Measurements from ENCODE around the gene TRPV4. TPM values are rescaled to one million over a fixed set of nuclear protein-coding genes. Genes with fewer than 3 reads are reported as not detected.

Gene TRPV4
- total RNA-seq, 1 experiment from 2014 or later, result 2.9 TPM

DNA sequence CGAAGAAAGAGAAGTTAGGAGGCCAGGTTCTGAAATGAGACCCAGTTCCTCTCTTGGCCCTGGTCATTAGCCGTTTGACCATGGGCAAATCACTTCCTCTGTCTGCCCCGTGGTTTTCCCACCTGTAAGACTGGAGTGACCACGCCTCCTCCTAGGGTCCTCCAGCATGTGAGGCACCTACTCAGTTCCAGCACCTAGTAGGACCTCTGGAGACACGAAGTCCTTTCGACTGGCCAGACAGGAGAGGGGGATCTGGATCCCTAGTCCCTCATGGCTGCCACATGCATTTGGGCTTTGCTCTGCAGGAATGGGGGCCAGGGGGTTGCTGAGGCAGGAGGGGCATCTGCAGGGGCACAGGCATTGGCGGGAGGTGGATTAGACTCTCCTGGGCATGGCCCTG is 16.3 kb downstream of the TRPV4 start (continued):
- TF ChIP-seq, protein P1, sequence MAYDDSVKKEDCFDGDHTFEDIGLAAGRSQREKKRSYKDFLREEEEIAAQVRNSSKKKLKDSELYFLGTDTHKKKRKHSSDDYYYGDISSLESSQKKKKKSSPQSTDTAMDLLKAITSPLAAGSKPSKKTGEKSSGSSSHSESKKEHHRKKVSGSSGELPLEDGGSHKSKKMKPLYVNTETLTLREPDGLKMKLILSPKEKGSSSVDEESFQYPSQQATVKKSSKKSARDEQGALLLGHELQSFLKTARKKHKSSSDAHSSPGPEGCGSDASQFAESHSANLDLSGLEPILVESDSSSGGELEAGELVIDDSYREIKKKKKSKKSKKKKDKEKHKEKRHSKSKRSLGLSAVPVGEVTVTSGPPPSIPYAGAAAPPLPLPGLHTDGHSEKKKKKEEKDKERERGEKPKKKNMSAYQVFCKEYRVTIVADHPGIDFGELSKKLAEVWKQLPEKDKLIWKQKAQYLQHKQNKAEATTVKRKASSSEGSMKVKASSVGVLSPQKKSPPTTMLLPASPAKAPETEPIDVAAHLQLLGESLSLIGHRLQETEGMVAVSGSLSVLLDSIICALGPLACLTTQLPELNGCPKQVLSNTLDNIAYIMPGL (CRISPR knock-in tag; IDR thresholded peaks at IDR 0.05), result no peak
- TF ChIP-seq, protein P2, sequence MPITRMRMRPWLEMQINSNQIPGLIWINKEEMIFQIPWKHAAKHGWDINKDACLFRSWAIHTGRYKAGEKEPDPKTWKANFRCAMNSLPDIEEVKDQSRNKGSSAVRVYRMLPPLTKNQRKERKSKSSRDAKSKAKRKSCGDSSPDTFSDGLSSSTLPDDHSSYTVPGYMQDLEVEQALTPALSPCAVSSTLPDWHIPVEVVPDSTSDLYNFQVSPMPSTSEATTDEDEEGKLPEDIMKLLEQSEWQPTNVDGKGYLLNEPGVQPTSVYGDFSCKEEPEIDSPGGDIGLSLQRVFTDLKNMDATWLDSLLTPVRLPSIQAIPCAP (CRISPR knock-in tag; IDR thresholded peaks at IDR 0.05), result no peak
- no peak for TF ChIP-seq ATF3 (CRISPR knock-in tag; conservative IDR thresholded peaks at IDR 0.05)

DNA sequence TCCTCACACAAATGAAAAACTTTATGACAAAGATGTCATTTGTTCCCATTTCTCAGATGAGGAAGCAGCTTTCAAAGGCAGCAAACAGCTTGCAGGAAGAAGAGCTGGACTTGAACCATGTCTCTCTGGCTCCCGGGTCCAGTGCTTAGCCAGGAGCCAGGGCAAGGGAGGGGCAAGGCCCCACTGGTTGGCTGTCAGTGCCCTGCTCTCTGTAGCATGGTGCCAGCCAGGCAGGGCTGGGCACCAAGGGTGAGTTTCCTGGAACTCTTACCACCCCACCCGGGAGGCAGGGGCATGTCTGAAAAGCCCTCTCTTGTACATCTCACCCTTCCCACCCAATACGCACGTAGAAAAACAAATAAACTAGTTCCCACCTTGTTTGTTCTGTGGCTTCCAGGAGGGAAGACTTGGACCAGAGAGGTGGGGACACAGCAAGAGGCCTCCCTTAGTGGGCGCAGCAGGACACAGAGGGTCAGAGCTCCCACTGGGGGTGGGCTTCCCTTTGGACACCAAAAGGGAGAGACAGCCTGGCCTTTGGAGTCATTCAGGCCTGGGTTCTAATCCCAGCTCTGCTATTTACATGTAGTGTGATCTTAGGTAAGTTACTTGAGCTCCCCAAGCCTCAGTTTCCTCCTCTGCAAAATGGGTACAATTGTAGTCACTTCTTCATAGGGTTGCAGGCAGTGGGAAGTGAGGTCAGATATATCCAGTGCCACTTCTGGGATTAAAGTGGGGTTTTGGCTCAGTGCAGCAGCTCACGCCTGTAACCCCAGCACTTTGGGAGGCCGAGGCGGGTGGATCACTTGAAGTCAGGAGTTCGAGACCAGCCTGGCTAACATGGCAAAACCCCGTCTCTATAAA is 17.2 kb downstream of the TRPV4 start:
- no peak overlapping the region for H3K4me3 Mint-ChIP-seq
- ChIA-PET CTCF (interaction anchor here (0.8 to 1.9 kb wide), 4 partner anchors 10 to 37 kb away, joined by 3 to 5 read pairs (median 4); no protein-coding TSS in a partner anchor), POLR2A (no interaction called here)
- ATAC-seq (no peak), DNase-seq (ENCODE audit: low spot score) (no peak)
- no peak overlapping the region for H3K27ac Mint-ChIP-seq
- no peak for TF ChIP-seq ZSCAN18 (CRISPR knock-in tag; IDR thresholded peaks at IDR 0.05)
- TF ChIP-seq, protein P2 (CRISPR knock-in tag; IDR thresholded peaks at IDR 0.05), result no peak
- no peaks in the 10 kb centered on the region for H3K4me1 Mint-ChIP-seq
- no peaks in the 10 kb centered on the region for H3K27me3 Mint-ChIP-seq (ENCODE audit: low read depth)
- no peaks in the 10 kb centered on the region for H3K9me3 Mint-ChIP-seq
- H3K36me3 Mint-ChIP-seq, result no peaks in the 10 kb centered on the region

DNA sequence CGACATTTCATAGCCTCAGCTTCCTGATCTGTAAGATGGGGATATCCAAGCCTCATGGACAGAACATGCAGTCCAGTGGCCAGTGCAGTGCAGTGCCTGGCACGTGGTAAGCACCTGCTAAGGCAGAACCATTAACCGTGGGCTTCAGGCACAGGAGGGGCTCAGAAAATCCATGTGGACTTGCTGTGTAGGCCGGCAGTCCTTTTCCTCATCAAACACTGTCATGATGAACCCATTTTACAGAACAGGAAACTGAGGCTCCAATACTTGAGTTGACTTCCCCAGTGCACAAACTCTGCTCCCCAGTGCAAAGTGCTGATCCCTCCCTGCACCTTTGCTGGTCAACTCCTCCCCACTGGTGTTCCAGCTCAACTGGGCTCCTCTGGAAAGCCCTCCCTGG is 18.0 kb downstream of the TRPV4 start:
- no peaks in the 10 kb centered on the region for H3K9me3 Mint-ChIP-seq
- H3K4me1 Mint-ChIP-seq, result no peaks in the 10 kb centered on the region
- ChIA-PET CTCF (interaction anchor here (1.1 to 1.9 kb wide), 4 partner anchors 10 to 38 kb away, joined by 3 to 5 read pairs (median 4); no protein-coding TSS in a partner anchor), POLR2A (no interaction called here)
- H3K27ac Mint-ChIP-seq, result no peak overlapping the region
- no peak for DNase-seq (ENCODE audit: low spot score)
- no peak overlapping the region for H3K4me3 Mint-ChIP-seq
- no peak for ATAC-seq
- H3K27me3 Mint-ChIP-seq (ENCODE audit: low read depth), result no peaks in the 10 kb centered on the region
- no peaks in the 10 kb centered on the region for H3K36me3 Mint-ChIP-seq
- TF ChIP-seq E2F1 (CRISPR knock-in tag; IDR thresholded peaks at IDR 0.05) (no peak), CREM (CRISPR knock-in tag; IDR thresholded peaks at IDR 0.05) (no peak), ZNF219 (CRISPR knock-in tag; IDR thresholded peaks at IDR 0.05; ENCODE audit: borderline replicate concordance) (no peak), ARID4B (CRISPR knock-in tag; IDR thresholded peaks at IDR 0.05; ENCODE audit: borderline replicate concordance) (no peak), ZBTB21 (CRISPR knock-in tag; IDR thresholded peaks at IDR 0.05; ENCODE audit: borderline replicate concordance) (no peak)
- TF ChIP-seq, protein P3, sequence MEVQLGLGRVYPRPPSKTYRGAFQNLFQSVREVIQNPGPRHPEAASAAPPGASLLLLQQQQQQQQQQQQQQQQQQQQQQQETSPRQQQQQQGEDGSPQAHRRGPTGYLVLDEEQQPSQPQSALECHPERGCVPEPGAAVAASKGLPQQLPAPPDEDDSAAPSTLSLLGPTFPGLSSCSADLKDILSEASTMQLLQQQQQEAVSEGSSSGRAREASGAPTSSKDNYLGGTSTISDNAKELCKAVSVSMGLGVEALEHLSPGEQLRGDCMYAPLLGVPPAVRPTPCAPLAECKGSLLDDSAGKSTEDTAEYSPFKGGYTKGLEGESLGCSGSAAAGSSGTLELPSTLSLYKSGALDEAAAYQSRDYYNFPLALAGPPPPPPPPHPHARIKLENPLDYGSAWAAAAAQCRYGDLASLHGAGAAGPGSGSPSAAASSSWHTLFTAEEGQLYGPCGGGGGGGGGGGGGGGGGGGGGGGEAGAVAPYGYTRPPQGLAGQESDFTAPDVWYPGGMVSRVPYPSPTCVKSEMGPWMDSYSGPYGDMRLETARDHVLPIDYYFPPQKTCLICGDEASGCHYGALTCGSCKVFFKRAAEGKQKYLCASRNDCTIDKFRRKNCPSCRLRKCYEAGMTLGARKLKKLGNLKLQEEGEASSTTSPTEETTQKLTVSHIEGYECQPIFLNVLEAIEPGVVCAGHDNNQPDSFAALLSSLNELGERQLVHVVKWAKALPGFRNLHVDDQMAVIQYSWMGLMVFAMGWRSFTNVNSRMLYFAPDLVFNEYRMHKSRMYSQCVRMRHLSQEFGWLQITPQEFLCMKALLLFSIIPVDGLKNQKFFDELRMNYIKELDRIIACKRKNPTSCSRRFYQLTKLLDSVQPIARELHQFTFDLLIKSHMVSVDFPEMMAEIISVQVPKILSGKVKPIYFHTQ (CRISPR knock-in tag; IDR thresholded peaks at IDR 0.05), result no peak
- TF ChIP-seq, protein P4, sequence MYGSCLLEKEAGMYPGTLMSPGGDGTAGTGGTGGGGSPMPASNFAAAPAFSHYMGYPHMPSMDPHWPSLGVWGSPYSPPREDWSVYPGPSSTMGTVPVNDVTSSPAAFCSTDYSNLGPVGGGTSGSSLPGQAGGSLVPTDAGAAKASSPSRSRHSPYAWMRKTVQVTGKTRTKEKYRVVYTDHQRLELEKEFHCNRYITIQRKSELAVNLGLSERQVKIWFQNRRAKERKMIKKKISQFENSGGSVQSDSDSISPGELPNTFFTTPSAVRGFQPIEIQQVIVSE (CRISPR knock-in tag; IDR thresholded peaks at IDR 0.05; ENCODE audit: borderline replicate concordance), result no peak
